Osteoblast (primary cell): ENCODE measurements around the gene REEP6. TPM values are rescaled to one million over a fixed set of nuclear protein-coding genes. Genes with fewer than 3 reads are reported as not detected.
"Not testable (repeated sequence)": the region's sequence is repeated elsewhere in the genome, so short reads cannot be mapped to it uniquely, and the experiment has no call there.

Experiments used
- DNase-seq: peaks from one replicate; pipeline ENCODE4 v3.0.0; 2011; ENCODE audit warnings: low spot score, mixed read lengths; ENCODE audit not compliant: insufficient read length; ENCODE audit errors: missing footprints
- H2AFZ ChIP-seq: 2 replicates; pipeline ENCODE4 v1.6.0; 2011; ENCODE audit warnings: mild to moderate bottlenecking, low read length
- H3K27ac ChIP-seq: 2 replicates; pipeline ENCODE4 v1.5.1; 2011; ENCODE audit warnings: mild to moderate bottlenecking, low read depth, low read length, moderate library complexity
- H3K27me3 ChIP-seq: 2 replicates; pipeline ENCODE4 v1.6.0; 2012; ENCODE audit warnings: mild to moderate bottlenecking, control low read depth, inconsistent platforms, low read length, moderate library complexity; ENCODE audit not compliant: insufficient read depth
- H3K36me3 ChIP-seq: 2 replicates; pipeline ENCODE4 v1.5.1; 2011; ENCODE audit warnings: mild to moderate bottlenecking, low read length, control low read depth, moderate library complexity; ENCODE audit not compliant: insufficient read depth
- H3K4me1 ChIP-seq: 2 replicates; pipeline ENCODE4 v1.5.1; 2011; ENCODE audit warnings: mild to moderate bottlenecking, low read length, control low read depth, moderate library complexity; ENCODE audit not compliant: insufficient read depth
- H3K4me2 ChIP-seq: 2 replicates; pipeline ENCODE4 v1.6.0; 2011; ENCODE audit warnings: mild to moderate bottlenecking, low read length; ENCODE audit not compliant: insufficient read depth
- H3K4me3 ChIP-seq: fragments of 200-600 bp; sonication (generic); 3 replicates; pipeline ENCODE4 v1.5.1; 2012; ENCODE audit warnings: mild to moderate bottlenecking, low read length, inconsistent platforms; ENCODE audit not compliant: insufficient read depth
- H3K79me2 ChIP-seq: 2 replicates; pipeline ENCODE4 v1.6.0; 2012; ENCODE audit warnings: mild to moderate bottlenecking, low read length, control low read depth, inconsistent platforms; ENCODE audit not compliant: insufficient read depth
- H3K9me3 ChIP-seq: 2 replicates; pipeline ENCODE4 v1.5.1; 2011; ENCODE audit warnings: low read depth, low read length, control low read depth
- H4K20me1 ChIP-seq: 2 replicates; pipeline ENCODE4 v1.6.0; 2012; ENCODE audit warnings: mild to moderate bottlenecking, low read length, control low read depth; ENCODE audit not compliant: insufficient read depth
- CTCF ChIP-seq: IDR thresholded peaks from 2 replicates; pipeline ENCODE4 v1.5.1; 2011; ENCODE audit warnings: mild to moderate bottlenecking, low read depth, low read length, moderate library complexity; ENCODE audit errors: extremely low read depth
- total RNA-seq: library from RNA; depleted of rRNA; stranded (reverse); fragments of >200 nt; gene quantifications from 2 replicates; pipeline ENCODE4 v1.2.3, GENCODE V29; 2012

Gene REEP6
- total RNA-seq, 1 donor, result 1.8 TPM

- no peak overlapping the region for H3K4me3 ChIP-seq
- DNase-seq, result no peak
- H3K27me3 ChIP-seq, result no peaks in the 10 kb centered on the region
- H3K9me3 ChIP-seq, result no peaks in the 10 kb centered on the region
- TF ChIP-seq CTCF, result no peak
- H3K36me3 ChIP-seq, result no peaks in the 10 kb centered on the region
- no peaks in the 10 kb centered on the region for H3K79me2 ChIP-seq
- H3K4me1 ChIP-seq, result no peaks in the 10 kb centered on the region
- H3K27ac ChIP-seq, result no peak overlapping the region
- no peak overlapping the region for H3K4me2 ChIP-seq
- no peaks in the 10 kb centered on the region for H4K20me1 ChIP-seq
- no peak overlapping the region for H2AFZ ChIP-seq
Observed at GRCh38 chr19:1532003-1532402, 41.0 kb downstream of the REEP6 start.

- TF ChIP-seq CTCF, result no peak
- Histone ChIP-seq H3K4me1 (no peaks in the 10 kb centered on the region), H3K4me2 (no peak overlapping the region), H3K9me3 (no peaks in the 10 kb centered on the region), H2AFZ (no peak overlapping the region), H3K79me2 (no peaks in the 10 kb centered on the region), H3K36me3 (no peaks in the 10 kb centered on the region), H3K27me3 (no peaks in the 10 kb centered on the region), H3K4me3 (no peak overlapping the region), H4K20me1 (no peaks in the 10 kb centered on the region), H3K27ac (no peak overlapping the region)
- peak; percentile 69 for DNase-seq
Observed at GRCh38 chr19:1533510-1534150, 42.6 kb downstream of the REEP6 start.

- H3K79me2 ChIP-seq, result no peaks in the 10 kb centered on the region
- no peak overlapping the region for H2AFZ ChIP-seq
- peak; percentile 63 for DNase-seq
- H3K9me3 ChIP-seq, result no peaks in the 10 kb centered on the region
- H3K4me3 ChIP-seq, result no peak overlapping the region
- H3K36me3 ChIP-seq, result no peaks in the 10 kb centered on the region
- TF ChIP-seq CTCF, result no peak
- H3K27ac ChIP-seq, result no peak overlapping the region
- no peaks in the 10 kb centered on the region for H3K27me3 ChIP-seq
- no peaks in the 10 kb centered on the region for H3K4me1 ChIP-seq
- no peak overlapping the region for H3K4me2 ChIP-seq
- H4K20me1 ChIP-seq, result no peaks in the 10 kb centered on the region
Observed at GRCh38 chr19:1534972-1535371, 44.0 kb downstream of the REEP6 start.

GRCh38 chr19:1535699-1536098, 44.7 kb downstream of the REEP6 start:
- DNase-seq, H3K4me3 ChIP-seq, H4K20me1 ChIP-seq, H3K79me2 ChIP-seq, H3K9me3 ChIP-seq, H3K27ac ChIP-seq, H3K36me3 ChIP-seq, H2AFZ ChIP-seq, H3K27me3 ChIP-seq, H3K4me2 ChIP-seq, H3K4me1 ChIP-seq: not testable (repeated sequence)
